Peyer's patch (tissue), 4 donors: ENCODE data around the gene PHACTR1. TPM values are rescaled to one million over a fixed set of nuclear protein-coding genes. Genes with fewer than 3 reads are reported as not detected.

ENCODE experiments used
- DNase-seq, 3 donors: peaks; one replicate each; pipeline ENCODE4 v3.0.0-alpha.2; 2017 to 2019
- H3K27ac ChIP-seq, 4 donors: fragments of 200-600 bp; sonication (generic); one replicate each; pipeline ENCODE4 v1.5.1; 2016 to 2019
- H3K27me3 ChIP-seq, 2 donors: fragments of 200-600 bp; sonication (generic); one replicate each; pipeline ENCODE4 v1.5.1; 2019
- H3K36me3 ChIP-seq, 3 donors: fragments of 200-600 bp; sonication (generic); one replicate each; pipeline ENCODE4 v1.5.1; 2016 to 2019
- H3K4me1 ChIP-seq, 4 donors: fragments of 200-600 bp; sonication (generic); one replicate each; pipeline ENCODE4 v1.5.1; 2016 to 2019
- H3K4me3 ChIP-seq, 4 donors: fragments of 200-600 bp; sonication (generic); 1 replicate in 3 of 4; 2 replicates in 1 of 4; pipeline ENCODE4 v1.5.1; 2016 to 2019; ENCODE audit warnings: mild to moderate bottlenecking in 1 of 4
- H3K9me3 ChIP-seq, 4 donors: fragments of 200-600 bp; sonication (generic); one replicate each; pipeline ENCODE4 v1.5.1; 2016 to 2019; ENCODE audit warnings: mild to moderate bottlenecking in 1 of 4
- POLR2A ChIP-seq, 2 donors: fragments of 450-650 bp; IDR thresholded peaks; one replicate each; pipeline ENCODE4 v1.5.1; 2017; ENCODE audit warnings: antibody characterized with exemption in 2 of 2, mild to moderate bottlenecking in 2 of 2, moderate library complexity in 2 of 2
- total RNA-seq, 4 donors: library from RNA; depleted of rRNA; stranded (reverse); fragments of >200 nt; gene quantifications; one replicate each; pipeline ENCODE4 v1.1.0, GENCODE V29; 2016
- TF ChIP-seq, protein P1 (sequence below), 6 experiments: fragments of 450-650 bp in 4 of 6; fragments of 200-600 bp in 2 of 6; sonication (generic) in 1 of 6; IDR thresholded peaks; one replicate each; pipeline ENCODE4 v1.5.1; 2017 to 2019; ENCODE audit warnings: antibody characterized with exemption in 6 of 6, mild to moderate bottlenecking in 3 of 6, moderate library complexity in 1 of 6

PHACTR1 gene
- total RNA-seq, 4 donors from 2014 or later: 0.35 to 19.0 (median 1.7) TPM

DNA sequence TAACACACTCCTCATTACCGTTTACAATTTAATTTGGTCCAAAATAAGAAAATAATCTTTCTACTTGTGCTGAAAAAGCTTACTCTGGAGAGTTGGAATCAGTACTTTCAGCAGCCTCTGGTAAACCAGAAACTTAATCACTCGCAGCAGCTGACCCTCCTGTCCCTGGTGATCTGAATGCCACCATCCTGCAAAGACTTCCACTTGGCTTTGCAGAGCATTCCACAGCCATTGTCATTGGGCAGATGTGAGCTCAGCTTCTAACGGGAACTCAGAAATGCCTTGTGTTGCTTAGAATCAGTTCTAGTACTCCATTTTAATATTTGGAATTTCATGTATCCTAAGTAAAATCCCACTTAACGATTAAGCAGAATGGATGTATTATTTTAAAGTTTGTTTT, 59.7 kb downstream of the PHACTR1 start:
- H3K36me3 ChIP-seq: no peaks in the 10 kb centered on the region
- no peak overlapping the region for H3K27ac ChIP-seq
- H3K9me3 ChIP-seq: no peaks in the 10 kb centered on the region
- H3K27me3 ChIP-seq: no peaks in the 10 kb centered on the region
- H3K4me1 ChIP-seq: no peaks in the 10 kb centered on the region
- H3K4me3 ChIP-seq: no peak overlapping the region
- TF ChIP-seq, protein P1, sequence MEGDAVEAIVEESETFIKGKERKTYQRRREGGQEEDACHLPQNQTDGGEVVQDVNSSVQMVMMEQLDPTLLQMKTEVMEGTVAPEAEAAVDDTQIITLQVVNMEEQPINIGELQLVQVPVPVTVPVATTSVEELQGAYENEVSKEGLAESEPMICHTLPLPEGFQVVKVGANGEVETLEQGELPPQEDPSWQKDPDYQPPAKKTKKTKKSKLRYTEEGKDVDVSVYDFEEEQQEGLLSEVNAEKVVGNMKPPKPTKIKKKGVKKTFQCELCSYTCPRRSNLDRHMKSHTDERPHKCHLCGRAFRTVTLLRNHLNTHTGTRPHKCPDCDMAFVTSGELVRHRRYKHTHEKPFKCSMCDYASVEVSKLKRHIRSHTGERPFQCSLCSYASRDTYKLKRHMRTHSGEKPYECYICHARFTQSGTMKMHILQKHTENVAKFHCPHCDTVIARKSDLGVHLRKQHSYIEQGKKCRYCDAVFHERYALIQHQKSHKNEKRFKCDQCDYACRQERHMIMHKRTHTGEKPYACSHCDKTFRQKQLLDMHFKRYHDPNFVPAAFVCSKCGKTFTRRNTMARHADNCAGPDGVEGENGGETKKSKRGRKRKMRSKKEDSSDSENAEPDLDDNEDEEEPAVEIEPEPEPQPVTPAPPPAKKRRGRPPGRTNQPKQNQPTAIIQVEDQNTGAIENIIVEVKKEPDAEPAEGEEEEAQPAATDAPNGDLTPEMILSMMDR (IDR thresholded peaks at IDR 0.05): no peak
- TF ChIP-seq POLR2A (IDR thresholded peaks at IDR 0.05): no peak
- DNase-seq: no peak

DNA sequence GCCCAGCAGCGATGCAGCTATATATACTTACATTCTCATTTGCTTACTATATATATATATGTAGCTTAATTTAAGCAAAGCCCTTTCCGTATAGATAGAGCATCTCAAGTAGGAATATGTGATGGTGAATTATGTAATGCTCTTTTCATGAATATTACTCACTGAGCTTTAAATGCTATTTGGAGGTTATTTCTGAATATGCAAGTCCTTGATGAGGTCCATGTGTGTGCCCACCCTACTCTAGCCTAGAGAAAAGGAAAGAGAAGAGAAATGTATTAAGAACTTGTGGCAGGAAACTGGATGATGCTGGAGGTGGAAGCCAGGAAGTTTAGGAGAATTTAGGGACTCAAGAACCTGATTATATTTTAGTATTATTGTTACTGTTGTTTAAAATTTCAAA, 63.2 kb downstream of the PHACTR1 start:
- Histone ChIP-seq H3K4me3 (no peak overlapping the region), H3K4me1 (no peaks in the 10 kb centered on the region), H3K9me3 (no peaks in the 10 kb centered on the region), H3K27me3 (no peaks in the 10 kb centered on the region), H3K27ac (no peak overlapping the region), H3K36me3 (no peaks in the 10 kb centered on the region)
- DNase-seq: no peak
- TF ChIP-seq POLR2A (IDR thresholded peaks at IDR 0.05): no peak
- TF ChIP-seq, protein P1 (IDR thresholded peaks at IDR 0.05): no peak

DNA sequence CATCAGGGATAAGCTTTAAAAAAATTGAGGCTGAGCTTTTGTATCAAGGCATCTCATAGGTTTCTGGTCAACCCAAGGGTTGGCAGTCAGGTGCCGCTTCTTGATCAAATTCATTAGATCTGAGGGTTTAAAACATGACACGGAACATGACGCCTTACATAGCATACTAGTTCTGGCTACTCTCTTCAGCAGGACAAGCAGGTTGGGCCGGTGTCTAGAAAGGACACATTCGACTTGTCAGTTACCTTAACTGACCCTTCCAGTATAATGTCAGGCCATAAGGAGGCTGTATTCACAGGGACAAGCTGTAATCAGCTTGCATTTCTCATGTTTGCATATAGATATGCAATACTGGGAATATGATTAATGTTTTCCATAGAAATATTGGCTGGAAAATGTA, 65.6 kb downstream of the PHACTR1 start:
- Histone ChIP-seq H3K27me3 (no peaks in the 10 kb centered on the region), H3K27ac (no peak overlapping the region), H3K4me3 (no peak overlapping the region), H3K4me1 (no peaks in the 10 kb centered on the region), H3K9me3 (no peaks in the 10 kb centered on the region), H3K36me3 (no peaks in the 10 kb centered on the region)
- no peak for DNase-seq
- TF ChIP-seq, protein P1 (IDR thresholded peaks at IDR 0.05): no peak
- TF ChIP-seq POLR2A (IDR thresholded peaks at IDR 0.05): no peak

DNA sequence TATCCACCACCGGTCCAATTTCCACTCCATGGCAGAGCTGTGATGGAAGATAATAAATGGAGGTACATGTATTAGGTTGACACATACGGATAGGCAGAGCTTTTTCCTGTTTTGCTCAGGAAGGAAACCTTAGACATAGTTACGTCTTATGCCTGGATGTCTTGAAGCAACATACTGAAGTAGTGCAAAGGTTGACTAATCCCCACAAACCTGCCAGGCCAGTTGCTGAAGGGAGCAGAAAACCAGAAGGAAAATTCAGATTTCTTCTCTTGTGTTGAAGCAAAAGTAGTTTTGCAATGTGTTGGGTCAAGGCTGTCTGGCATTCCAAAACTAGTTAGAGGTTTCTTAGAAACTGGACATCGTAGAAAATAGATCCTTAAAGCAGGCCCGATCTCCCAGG, 68.7 kb downstream of the PHACTR1 start:
- no peaks in the 10 kb centered on the region for H3K9me3 ChIP-seq
- no peak for DNase-seq
- TF ChIP-seq POLR2A (IDR thresholded peaks at IDR 0.05): no peak

DNA sequence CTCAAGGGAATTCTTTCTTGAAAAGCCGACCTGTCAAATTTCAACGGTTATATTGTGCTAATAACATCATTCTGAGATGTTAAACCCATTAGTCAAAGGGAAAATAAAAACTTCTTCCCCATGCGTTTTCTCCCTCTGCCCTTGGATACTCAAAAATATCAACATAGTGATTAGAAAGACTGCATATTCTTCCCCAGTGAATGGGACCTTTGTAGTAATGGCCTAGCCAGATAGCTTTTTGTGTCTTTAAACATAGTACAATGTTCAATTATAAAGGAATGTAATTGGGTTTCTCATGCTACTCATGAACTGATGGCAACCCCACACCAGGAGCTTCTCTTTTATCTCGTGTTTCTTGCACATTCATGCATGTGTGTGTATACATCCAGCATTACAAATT, 69.4 kb downstream of the PHACTR1 start:
- Histone ChIP-seq H3K9me3 (no peaks in the 10 kb centered on the region), H3K36me3 (no peaks in the 10 kb centered on the region), H3K27ac (no peak overlapping the region), H3K27me3 (no peaks in the 10 kb centered on the region), H3K4me3 (no peak overlapping the region), H3K4me1 (no peaks in the 10 kb centered on the region)
- no peak for DNase-seq
- TF ChIP-seq, protein P1 (IDR thresholded peaks at IDR 0.05): no peak
- TF ChIP-seq POLR2A (IDR thresholded peaks at IDR 0.05): no peak

More for the DNA sequence above, 68.7 kb downstream of the PHACTR1 start:
- Histone ChIP-seq H3K36me3 (no peaks in the 10 kb centered on the region), H3K27me3 (no peaks in the 10 kb centered on the region), H3K4me3 (no peak overlapping the region), H3K4me1 (no peaks in the 10 kb centered on the region), H3K27ac (no peak overlapping the region)

DNA sequence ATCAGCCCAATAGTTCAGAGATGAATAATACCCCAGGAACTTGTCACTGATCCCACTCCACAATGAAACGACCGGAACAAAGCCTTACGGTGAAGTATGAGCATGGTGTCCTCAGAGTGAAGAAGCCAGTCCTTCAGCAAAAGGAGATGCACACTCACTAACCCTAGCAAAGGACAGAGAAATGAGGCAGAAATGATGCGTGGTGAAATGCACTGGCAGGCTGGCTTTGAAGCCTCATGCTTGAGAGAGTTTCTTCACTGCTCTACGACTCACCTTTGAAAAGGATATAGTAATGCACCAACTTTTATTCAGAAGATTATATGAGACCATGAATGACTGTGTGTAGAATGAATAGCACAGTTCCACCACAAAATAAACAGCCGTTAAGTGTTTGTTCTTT, 74.8 kb downstream of the PHACTR1 start:
- TF ChIP-seq POLR2A (IDR thresholded peaks at IDR 0.05): no peak
- TF ChIP-seq, protein P1 (IDR thresholded peaks at IDR 0.05): no peak
- Histone ChIP-seq H3K9me3 (no peaks in the 10 kb centered on the region), H3K36me3 (no peaks in the 10 kb centered on the region), H3K4me3 (no peak overlapping the region), H3K4me1 (no peaks in the 10 kb centered on the region), H3K27ac (no peak overlapping the region), H3K27me3 (no peaks in the 10 kb centered on the region)
- no peak for DNase-seq
